IPS-NIHi7 (cell line): ENCODE data around the gene KNG1.
"Not testable (repeated sequence)": the region's sequence is repeated elsewhere in the genome, so short reads cannot be mapped to it uniquely, and the experiment has no call there.

ENCODE experiments used
- DNase-seq: peaks from one replicate; pipeline ENCODE4 v3.0.0; 2012; ENCODE audit warnings: mixed read lengths; ENCODE audit errors: extremely low spot score

KNG1 gene

GRCh38 chr3:186717039-186717457 lies at the start of gene KNG1:
KNG1 (plus strand) TSS chr3:186717359; CDS start chr3:186717543, 184 bp downstream.
- DNase-seq: no peak

- no peak for DNase-seq
Observed at GRCh38 chr3:186668426-186668825, 48.7 kb upstream of the KNG1 start.

GRCh38 chr3:186669378-186670084 lies 47.6 kb upstream of the KNG1 start:
- DNase-seq: no peak

DNA sequence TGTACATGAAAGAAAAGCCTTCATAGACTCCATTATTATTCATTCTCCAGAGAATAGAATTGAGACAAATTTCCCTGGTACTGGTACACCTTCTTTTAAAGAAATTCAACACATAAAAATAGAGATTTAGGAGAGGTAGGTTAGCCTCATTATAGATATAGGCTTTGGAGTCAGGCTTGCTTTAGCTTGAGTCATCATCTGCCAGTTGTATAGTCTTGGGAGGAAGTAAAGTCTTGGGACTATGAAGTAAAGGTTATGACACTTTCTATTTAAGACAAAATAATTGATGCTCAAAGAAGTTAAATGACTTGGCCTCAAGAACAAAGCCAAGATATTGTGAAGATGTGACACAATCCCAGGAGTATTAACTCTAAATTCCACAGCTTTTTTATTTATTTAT lies 47.0 kb upstream of the KNG1 start:
- DNase-seq: no peak

- DNase-seq: no peak
Observed at GRCh38 chr3:186671051-186671450, 46.1 kb upstream of the KNG1 start.

DNA sequence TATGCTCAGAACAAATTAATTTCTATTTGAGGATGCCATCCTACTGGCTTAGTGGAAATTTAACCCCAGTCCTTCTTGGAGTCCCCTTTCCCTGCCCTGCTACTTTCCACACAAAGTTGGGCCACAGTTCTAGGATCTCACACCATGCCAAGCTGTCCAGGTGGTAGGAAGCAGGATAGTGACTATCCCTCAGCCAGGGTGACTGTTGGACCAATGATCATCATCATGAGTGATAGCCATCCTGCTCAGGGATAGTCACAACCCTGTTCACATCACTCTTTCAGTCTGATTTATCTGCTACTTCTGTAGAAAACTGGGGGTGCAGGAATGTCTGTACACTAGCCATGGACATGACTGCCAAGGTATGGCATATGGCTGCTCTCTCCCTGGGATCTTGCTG lies 38.6 kb upstream of the KNG1 start:
- DNase-seq: no peak

- no peak for DNase-seq
Observed at GRCh38 chr3:186679151-186679550, 38.0 kb upstream of the KNG1 start.

- no peak for DNase-seq
Observed at GRCh38 chr3:186680869-186681268, 36.3 kb upstream of the KNG1 start.

- DNase-seq: no peak
Observed at GRCh38 chr3:186682812-186683211, 34.3 kb upstream of the KNG1 start.

DNA sequence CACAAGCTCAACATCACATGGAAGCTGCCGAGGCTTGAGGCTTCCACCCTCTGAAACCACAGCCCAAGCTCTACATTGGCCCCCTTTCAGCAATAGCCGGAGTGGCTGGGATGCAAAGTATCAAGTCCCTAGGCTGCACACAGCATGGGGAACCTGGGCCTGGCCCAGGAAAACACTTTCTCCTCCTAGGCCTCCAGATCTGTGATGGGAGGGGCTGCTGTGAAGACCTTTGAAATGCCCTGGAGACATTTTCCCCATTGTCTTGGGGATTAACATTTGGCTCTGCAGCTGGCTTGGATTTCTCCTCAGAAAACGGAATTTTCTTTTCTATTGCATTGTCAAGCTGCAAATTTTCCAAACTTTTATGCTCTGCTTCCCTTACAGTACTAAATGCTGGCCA lies 33.2 kb upstream of the KNG1 start:
- no peak for DNase-seq

DNA sequence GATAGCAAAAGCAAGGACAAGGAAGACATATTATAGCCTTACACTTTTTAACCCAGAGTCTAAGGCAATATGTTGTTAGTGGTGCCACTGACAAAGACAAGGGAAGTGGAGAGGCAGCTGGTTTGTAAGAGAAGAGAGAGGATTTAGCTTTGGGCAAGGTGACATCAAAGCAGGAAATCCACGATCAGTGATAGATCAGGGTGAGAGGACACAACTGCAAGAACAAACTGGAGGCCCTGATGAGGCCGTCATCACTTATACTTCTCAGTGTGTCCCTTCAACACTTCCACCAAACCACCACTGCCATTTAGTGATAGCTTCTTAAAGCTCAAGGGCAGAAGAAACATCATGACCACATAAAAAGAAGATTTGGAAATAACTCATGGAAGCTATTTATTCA lies 30.7 kb upstream of the KNG1 start:
- DNase-seq: not testable (repeated sequence)

DNA sequence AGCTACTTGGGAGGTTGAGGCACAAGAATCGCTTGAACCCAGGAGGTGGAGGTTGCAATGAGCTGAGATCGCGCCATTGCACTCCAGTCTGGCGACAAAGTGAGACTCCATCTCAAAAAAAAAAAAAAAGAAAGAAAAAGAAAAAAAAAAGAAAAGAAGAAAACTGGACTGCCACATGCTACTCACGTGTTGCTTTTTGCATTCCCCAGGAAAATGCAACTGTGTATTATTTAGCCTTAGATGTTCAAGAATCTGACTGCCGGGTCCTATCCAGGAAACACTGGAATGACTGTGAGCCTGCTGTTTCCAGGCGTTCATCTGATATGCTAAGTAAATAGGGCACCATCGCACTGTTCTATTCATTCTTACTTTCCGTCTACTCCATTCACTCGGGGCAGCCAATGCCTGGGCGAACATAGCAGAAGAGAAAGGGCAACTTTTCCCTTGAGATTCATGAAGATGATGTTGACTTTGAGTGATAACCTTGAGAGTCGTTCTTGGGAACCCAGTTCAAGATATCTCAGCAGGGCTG lies 30.0 kb upstream of the KNG1 start:
- DNase-seq: no peak

DNA sequence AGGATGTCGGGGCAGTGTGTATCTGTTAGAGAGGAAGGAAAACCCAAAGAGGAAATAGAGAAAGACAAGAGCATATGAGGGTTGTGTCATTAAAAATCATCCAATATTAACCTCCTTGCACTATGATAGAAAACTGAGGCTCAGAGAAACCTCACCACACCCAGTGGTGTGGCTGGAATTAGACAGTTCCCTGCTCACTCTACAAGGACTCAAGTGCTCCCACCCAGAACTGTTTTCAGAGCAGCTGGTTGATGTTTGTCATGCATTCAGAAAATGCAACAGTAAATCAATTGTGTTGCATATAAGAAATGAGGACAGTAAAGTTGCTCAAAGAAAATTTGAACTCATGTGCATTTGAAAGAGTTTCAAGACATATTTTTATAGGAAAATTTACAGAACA lies 26.9 kb upstream of the KNG1 start:
- not testable (repeated sequence) for DNase-seq

DNA sequence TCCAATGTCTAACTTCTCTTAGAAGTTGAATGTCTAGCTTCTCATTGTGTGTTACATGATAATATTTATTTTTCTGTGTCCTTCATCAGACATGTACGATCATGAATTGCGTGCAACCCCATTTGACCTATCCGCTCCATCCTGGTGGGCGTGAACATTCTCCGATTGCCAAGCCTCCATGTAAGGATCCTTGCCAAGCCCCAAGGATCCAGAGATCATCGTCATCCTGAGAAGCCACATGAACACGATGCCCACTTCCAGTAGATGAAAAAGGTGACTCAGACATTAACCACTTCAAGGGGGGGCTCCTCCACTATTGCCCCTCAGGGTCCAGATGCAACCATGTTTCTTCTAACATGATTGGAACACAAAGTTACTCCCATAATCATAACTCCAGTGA lies 25.5 kb upstream of the KNG1 start:
- DNase-seq: no peak

DNA sequence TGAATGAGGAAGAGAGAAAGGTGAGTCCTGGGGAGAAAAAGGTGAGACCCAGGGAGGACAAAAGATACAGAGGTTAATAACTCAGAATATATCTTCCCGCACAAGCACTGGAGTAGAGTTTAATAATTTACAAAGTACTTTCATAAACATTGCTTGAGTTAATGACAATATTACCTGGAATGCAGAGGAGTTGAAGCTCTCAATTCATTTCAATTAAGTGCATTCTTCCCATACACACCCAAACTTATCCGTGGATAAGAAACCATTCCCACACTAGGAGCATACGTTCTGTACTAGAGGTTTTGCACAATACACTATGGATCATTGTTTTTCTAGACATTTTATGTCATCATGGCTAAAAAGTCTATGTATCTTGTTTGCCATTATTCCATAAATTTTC lies 23.3 kb upstream of the KNG1 start:
- no peak for DNase-seq

- DNase-seq: no peak
Observed at GRCh38 chr3:186694288-186695032, 22.7 kb upstream of the KNG1 start.

DNA sequence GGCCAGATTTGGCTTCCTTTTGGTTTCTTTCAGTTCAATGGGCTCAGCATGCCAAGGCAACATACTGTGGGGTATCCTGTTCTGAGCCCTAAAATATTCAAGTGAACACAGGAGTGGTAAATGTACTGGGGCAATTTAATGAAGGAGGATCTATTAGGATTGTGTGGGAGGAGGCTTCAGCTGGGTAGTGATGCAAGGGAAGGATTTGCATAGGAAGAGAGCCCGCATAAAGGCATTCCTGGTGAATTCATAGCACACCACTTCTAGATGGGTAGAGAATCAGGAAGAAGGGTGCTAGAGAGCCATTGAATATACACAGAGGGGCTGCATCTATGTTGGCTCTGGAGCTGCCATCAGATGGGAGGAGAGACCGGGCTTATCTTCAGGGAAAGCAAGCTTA lies 20.6 kb upstream of the KNG1 start:
- no peak for DNase-seq

DNA sequence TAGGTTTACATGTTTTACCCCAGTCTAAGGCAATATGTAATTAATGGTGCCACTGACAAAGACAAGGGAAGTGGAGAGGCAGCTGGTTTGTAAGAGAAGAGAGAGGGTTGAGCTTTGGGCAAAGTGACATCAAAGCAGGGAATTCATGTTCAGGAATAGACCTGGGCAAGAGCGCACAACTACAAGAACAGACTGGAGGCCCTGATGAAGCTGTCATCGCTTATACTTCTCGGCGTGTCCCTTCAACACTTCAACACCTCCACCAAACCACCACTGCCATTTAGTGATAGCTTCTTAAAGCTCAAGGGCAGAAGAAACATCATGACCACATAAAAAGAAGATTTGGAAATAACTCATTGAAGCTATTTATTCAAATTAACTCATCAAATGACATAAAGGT lies 19.6 kb upstream of the KNG1 start:
- DNase-seq: no peak

- DNase-seq: no peak
Observed at GRCh38 chr3:186700267-186700666, 16.9 kb upstream of the KNG1 start.

DNA sequence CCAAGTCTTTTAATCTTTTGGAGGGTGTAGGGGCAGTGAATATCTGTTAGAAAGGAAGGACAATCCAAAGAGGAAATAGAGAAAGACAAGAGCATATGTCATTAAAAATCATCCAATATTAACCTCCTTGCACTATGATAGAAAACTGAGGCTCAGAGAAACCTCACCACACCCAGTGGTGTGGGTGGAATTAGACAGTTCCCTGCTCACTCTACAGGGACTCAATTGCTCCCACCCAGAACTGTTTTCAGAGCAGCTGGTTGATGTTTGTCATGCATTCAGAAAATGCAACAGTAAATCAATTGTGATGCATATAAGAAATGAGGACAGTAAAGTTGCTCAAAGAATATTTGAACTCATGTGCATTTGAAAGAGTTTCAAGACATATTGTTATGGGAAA lies 14.7 kb upstream of the KNG1 start:
- DNase-seq: not testable (repeated sequence)

- DNase-seq: no peak
Observed at GRCh38 chr3:186705882-186706780, 11.0 kb upstream of the KNG1 start.
